Aorta (tissue), 5 donors: Measurements from ENCODE around the gene TCF7L1. TPM values are rescaled to one million over a fixed set of nuclear protein-coding genes. Genes with fewer than 3 reads are reported as not detected.
"Not testable (repeated sequence)": the region's sequence is repeated elsewhere in the genome, so short reads cannot be mapped to it uniquely, and the experiment has no call there.

Source experiments
- ATAC-seq: fragments of 200-7000 bp; cut with Tn5 transposase; one replicate; pipeline ENCODE4 v1.9.1; 2022; ENCODE audit warnings: moderate library complexity; ENCODE audit not compliant: low FRiP score
- DNase-seq, 2 donors: peaks; one replicate each; pipeline ENCODE4 v3.0.0-alpha.2; 2020
- H3K27ac ChIP-seq, 2 donors: one replicate each; pipeline ENCODE4 v1.5.1; 2013; ENCODE audit warnings: low read length in 2 of 2, mild to moderate bottlenecking in 2 of 2, moderate library complexity in 2 of 2, control low read depth in 1 of 2, inconsistent platforms in 1 of 2, low read depth in 1 of 2
- H3K27me3 ChIP-seq, 2 donors: one replicate each; pipeline ENCODE4 v1.6.1; 2013; ENCODE audit warnings: control low read depth in 1 of 2, low read length in 1 of 2, mild to moderate bottlenecking in 1 of 2, moderate library complexity in 1 of 2; ENCODE audit not compliant: insufficient read depth in 2 of 2, control insufficient read depth in 1 of 2
- H3K36me3 ChIP-seq, 2 donors: one replicate each; pipeline ENCODE4 v1.6.1; 2013; ENCODE audit warnings: control low read depth in 1 of 2, low read length in 1 of 2, mild to moderate bottlenecking in 1 of 2; ENCODE audit not compliant: insufficient read depth in 2 of 2, control insufficient read depth in 1 of 2
- H3K4me1 ChIP-seq, 2 donors: one replicate each; pipeline ENCODE4 v1.6.1; 2013; ENCODE audit warnings: low read length in 2 of 2, control low read depth in 1 of 2, mild to moderate bottlenecking in 1 of 2, moderate library complexity in 1 of 2; ENCODE audit not compliant: insufficient read depth in 2 of 2, control insufficient read depth in 1 of 2
- H3K4me3 ChIP-seq, 2 donors: one replicate each; pipeline ENCODE4 v1.5.1; 2013; ENCODE audit warnings: low read length in 2 of 2, control low read depth in 1 of 2, mild to moderate bottlenecking in 1 of 2
- H3K9me3 ChIP-seq: one replicate; pipeline ENCODE4 v1.6.1; 2013; ENCODE audit warnings: mild to moderate bottlenecking, low read length; ENCODE audit not compliant: control insufficient read depth
- WGBS, 2 donors: extraction: QIAGEN DNeasy Blood & Tissue Kit; methylation state at CpG; one replicate each; pipeline ENCODE4 v1.1.7; 2013; 5-methylcytosine and 5-hydroxymethylcytosine counted together
- intact Hi-C, 2 donors: fragments of 100-400 bp; cut with DNase I; formaldehyde crosslinking; loops; one replicate each; pipeline versions ENCODE4 v1.14.2 to v1.15.0; 2022
- polyA plus RNA-seq, 2 donors: library from polyadenylated mRNA; stranded (reverse); fragments of 200-250 nt; gene quantifications; one replicate each; pipeline ENCODE4 v1.2.3, GENCODE V29; 2013
- total RNA-seq, 2 donors: library from RNA; stranded (reverse); fragmentation: NEBNext Ultra II Directional; extraction: Animal tissue kit (Norgen Biotek cat#: 25700); gene quantifications; one replicate each; pipeline ENCODE4 v1.2.1, GENCODE V29; 2021
- donor health status: healthy with polysubstance abuse.
- donor health status: Bipolar disorder and iron deficiency.
- donor health status: DM: no; HTN: no; CAD: no.
- donor health status: DM: no; HTN: no; CAD: no.
- donor health status: DM: yes; HTN: yes; CAD: no.

The TCF7L1 gene
- total and polyA plus RNA-seq, 4 donors, result 14.1 to 39.5 (median 31.8) TPM

- H3K27ac ChIP-seq, result no peak overlapping the region
- no peaks in the 10 kb centered on the region for H3K4me1 ChIP-seq
- H3K9me3 ChIP-seq, result no peaks in the 10 kb centered on the region
- no peaks in the 10 kb centered on the region for H3K27me3 ChIP-seq
- ATAC-seq (no peak), DNase-seq (no peak)
- H3K4me3 ChIP-seq, result no peak overlapping the region
- 81 to 82% methylated on average over 2 of the region's 2 CpGs for WGBS, 2 donors
- intact Hi-C loops, result no loop called here
- H3K36me3 ChIP-seq, result no peaks in the 10 kb centered on the region
These were observed 58.0 kb downstream of the TCF7L1 start for GRCh38 chr2:85191157-85191556.

GRCh38 chr2:85194780-85195480, 61.7 kb downstream of the TCF7L1 start:
- Histone ChIP-seq H3K4me1 (no peaks in the 10 kb centered on the region), H3K27me3 (no peaks in the 10 kb centered on the region), H3K27ac (no peak overlapping the region), H3K9me3 (no peaks in the 10 kb centered on the region), H3K4me3 (no peak overlapping the region), H3K36me3 (no peaks in the 10 kb centered on the region)
- ATAC-seq (no peak), DNase-seq (no peak)
- WGBS, 2 donors, result 86 to 88% methylated on average over 8 of the region's 8 CpGs
- intact Hi-C loops, result no loop called here

GRCh38 chr2:85195956-85196355, 62.8 kb downstream of the TCF7L1 start:
- Histone ChIP-seq H3K27ac (no peak overlapping the region), H3K9me3 (no peaks in the 10 kb centered on the region), H3K27me3 (no peaks in the 10 kb centered on the region), H3K36me3 (no peaks in the 10 kb centered on the region), H3K4me1 (no peaks in the 10 kb centered on the region), H3K4me3 (no peak overlapping the region)
- DNase-seq (no peak), ATAC-seq (no peak)
- intact Hi-C loops, result no loop called here
- 13 to 17% methylated on average over 5 of the region's 5 CpGs for WGBS, 2 donors

- no peak overlapping the region for H3K27ac ChIP-seq
- no peaks in the 10 kb centered on the region for H3K27me3 ChIP-seq
- no peak for ATAC-seq
- intact Hi-C loops, result no loop called here
- DNase-seq, result no peak
- H3K9me3 ChIP-seq, result no peaks in the 10 kb centered on the region
- no peaks in the 10 kb centered on the region for H3K4me1 ChIP-seq
- H3K4me3 ChIP-seq, result no peak overlapping the region
- no peaks in the 10 kb centered on the region for H3K36me3 ChIP-seq
- WGBS, 2 donors, result 83 to 86% methylated on average over 3 of the region's 3 CpGs
These were observed 66.5 kb downstream of the TCF7L1 start for GRCh38 chr2:85199698-85200097.

- H3K27ac ChIP-seq, result no peak overlapping the region
- H3K27me3 ChIP-seq, result no peaks in the 10 kb centered on the region
- DNase-seq (no peak), ATAC-seq (no peak)
- H3K36me3 ChIP-seq, result no peaks in the 10 kb centered on the region
- H3K4me1 ChIP-seq, result peaks cover 0 to 6% of the 10 kb centered on the region in 2 donors
- intact Hi-C loops, result no loop called here
- 94 to 95% methylated on average over 1 of the region's 1 CpG for WGBS, 2 donors
- H3K4me3 ChIP-seq, result no peak overlapping the region
- no peaks in the 10 kb centered on the region for H3K9me3 ChIP-seq
These were observed 76.7 kb downstream of the TCF7L1 start for GRCh38 chr2:85209887-85210286.

- Histone ChIP-seq H3K27me3 (no peaks in the 10 kb centered on the region), H3K27ac (no peak overlapping the region), H3K36me3 (no peaks in the 10 kb centered on the region), H3K4me1 (peaks cover 0 to 6% of the 10 kb centered on the region in 2 donors), H3K4me3 (no peak overlapping the region), H3K9me3 (no peaks in the 10 kb centered on the region)
- intact Hi-C loops, result no loop called here
- DNase-seq (no peak), ATAC-seq (no peak)
- 87 to 89% methylated on average over 7 of the region's 7 CpGs for WGBS, 2 donors
These were observed 77.3 kb downstream of the TCF7L1 start for GRCh38 chr2:85210511-85210910.

- H3K27me3 ChIP-seq, H3K27ac ChIP-seq, DNase-seq, H3K9me3 ChIP-seq, H3K4me1 ChIP-seq, H3K36me3 ChIP-seq, ATAC-seq, H3K4me3 ChIP-seq, intact Hi-C loops: not testable (repeated sequence)
- 81 to 82% methylated on average over 9 of the region's 9 CpGs for WGBS, 2 donors
These were observed 78.4 kb downstream of the TCF7L1 start for GRCh38 chr2:85211606-85212005.

- Histone ChIP-seq H3K27ac (no peak overlapping the region), H3K4me1 (peaks cover 0 to 6% of the 10 kb centered on the region in 2 donors), H3K9me3 (no peaks in the 10 kb centered on the region), H3K27me3 (no peaks in the 10 kb centered on the region), H3K4me3 (no peak overlapping the region), H3K36me3 (no peaks in the 10 kb centered on the region)
- ATAC-seq, result no peak
- DNase-seq, result no peak
- intact Hi-C loops, result no loop called here
- 87 to 89% methylated on average over 3 of the region's 3 CpGs for WGBS, 2 donors
These were observed 79.6 kb downstream of the TCF7L1 start for GRCh38 chr2:85212841-85213240.

GRCh38 chr2:85213404-85213803, 80.2 kb downstream of the TCF7L1 start:
- H3K36me3 ChIP-seq, result no peaks in the 10 kb centered on the region
- H3K4me1 ChIP-seq, result peaks cover 0 to 6% of the 10 kb centered on the region in 2 donors
- intact Hi-C loops, result no loop called here
- H3K27ac ChIP-seq, result no peak overlapping the region
- no peaks in the 10 kb centered on the region for H3K9me3 ChIP-seq
- ATAC-seq, result no peak
- no peak overlapping the region for H3K4me3 ChIP-seq
- no peak for DNase-seq
- no peaks in the 10 kb centered on the region for H3K27me3 ChIP-seq
- WGBS, 2 donors, result 29 to 34% methylated on average over 2 of the region's 2 CpGs
